PC-9 (cell line): ENCODE data around the gene CHST11. TPM values are rescaled to one million over a fixed set of nuclear protein-coding genes. Genes with fewer than 3 reads are reported as not detected.
"Not testable (repeated sequence)": the region's sequence is repeated elsewhere in the genome, so short reads cannot be mapped to it uniquely, and the experiment has no call there.

Experiments used
- BruUV-seq: library from RNA; stranded (reverse); fragments of 400-500 nt; replicated peaks from 2 replicates; lab custom pipeline; 2021; lab: Mats Ljungman, UMichigan
- CTCF ChIA-PET: fragments of 300-600 bp; sonication (Branson Sonifier 250); formaldehyde crosslinking; loops from one replicate; lab custom pipeline; 2022; ENCODE audit warnings: antibody characterized with exemption; lab: Charles Lee
- POLR2A ChIA-PET: fragments of 300-600 bp; sonication (Branson Sonifier 250); formaldehyde crosslinking; loops from one replicate; lab custom pipeline; 2022; ENCODE audit warnings: antibody characterized with exemption; ENCODE audit not compliant: unreplicated experiment; lab: Charles Lee
- DNase-seq, 2 experiments: peaks; one replicate each; pipeline versions ENCODE4 v3.0.0 to v3.0.0-alpha.2; 2015 to 2022; ENCODE audit warnings: mixed read lengths in 1 of 2
- H2AFZ ChIP-seq: fragments of 200-600 bp; sonication (generic); 2 replicates; pipeline ENCODE4 v1.8.1; 2017; ENCODE audit warnings: antibody characterized with exemption
- H3F3A ChIP-seq: fragments of 200-600 bp; sonication (generic); 2 replicates; pipeline ENCODE4 v1.8.1; 2017; ENCODE audit warnings: antibody characterized with exemption, mild to moderate bottlenecking, low read depth; ENCODE audit not compliant: insufficient read depth
- H3K27ac ChIP-seq: fragments of 200-600 bp; sonication (generic); 2 replicates; pipeline ENCODE4 v1.6.1; 2016; ENCODE audit warnings: mixed run types
- H3K27me3 ChIP-seq: fragments of 200-600 bp; sonication (generic); 2 replicates; pipeline ENCODE4 v1.6.1; 2016; ENCODE audit warnings: low read depth, mixed run types; ENCODE audit not compliant: insufficient read depth
- H3K36me3 ChIP-seq: fragments of 200-600 bp; sonication (generic); 2 replicates; pipeline ENCODE4 v1.6.1; 2016; ENCODE audit warnings: low read depth, mixed run types
- H3K4me1 ChIP-seq: fragments of 200-600 bp; sonication (generic); replicated peaks from 2 replicates; pipeline ENCODE4 v1.6.1; 2016; ENCODE audit warnings: mixed run types; ENCODE audit not compliant: insufficient read depth
- H3K4me2 ChIP-seq: fragments of 200-600 bp; sonication (generic); 2 replicates; pipeline ENCODE4 v1.6.1; 2017; ENCODE audit warnings: mixed run types
- H3K4me3 ChIP-seq: fragments of 200-600 bp; sonication (generic); 2 replicates; pipeline ENCODE4 v1.6.1; 2016; ENCODE audit warnings: mixed run types
- H3K79me2 ChIP-seq: fragments of 200-600 bp; sonication (generic); 2 replicates; pipeline ENCODE4 v1.6.1; 2017; ENCODE audit warnings: low read depth, mixed run types
- H3K9me2 ChIP-seq: fragments of 200-600 bp; sonication (generic); 2 replicates; pipeline ENCODE4 v1.8.1; 2017; ENCODE audit warnings: mild to moderate bottlenecking; ENCODE audit not compliant: insufficient read depth
- H3K9me3 ChIP-seq: fragments of 200-600 bp; sonication (generic); 2 replicates; pipeline ENCODE4 v1.8.1; 2016; ENCODE audit warnings: low read depth; ENCODE audit not compliant: insufficient read depth
- H4K20me1 ChIP-seq: fragments of 200-600 bp; sonication (generic); 2 replicates; pipeline ENCODE4 v1.8.1; 2017; ENCODE audit not compliant: insufficient read depth
- CTCF ChIP-seq: fragments of 200-600 bp; sonication (generic); conservative IDR thresholded peaks from 2 replicates; pipeline ENCODE4 v1.6.1; 2017; ENCODE audit warnings: mixed run types, antibody characterized with exemption, mild to moderate bottlenecking, moderate library complexity
- EZH2 ChIP-seq: fragments of 200-600 bp; sonication (generic); IDR thresholded peaks from 2 replicates; pipeline ENCODE4 v1.8.0; 2017; ENCODE audit warnings: antibody characterized with exemption, low read depth
- intact Hi-C: fragments of 100-400 bp; cut with micrococcal nuclease; formaldehyde crosslinking; loops from one replicate; pipeline ENCODE4 v1.10.0; 2022; ENCODE audit not compliant: unreplicated experiment
- total RNA-seq: library from RNA; stranded (reverse); gene quantifications from 2 replicates; pipeline ENCODE4 v1.2.3, GENCODE V29; 2021

CHST11 gene
- total RNA-seq, 1 experiment from 2014 or later = 39.9 TPM

DNA sequence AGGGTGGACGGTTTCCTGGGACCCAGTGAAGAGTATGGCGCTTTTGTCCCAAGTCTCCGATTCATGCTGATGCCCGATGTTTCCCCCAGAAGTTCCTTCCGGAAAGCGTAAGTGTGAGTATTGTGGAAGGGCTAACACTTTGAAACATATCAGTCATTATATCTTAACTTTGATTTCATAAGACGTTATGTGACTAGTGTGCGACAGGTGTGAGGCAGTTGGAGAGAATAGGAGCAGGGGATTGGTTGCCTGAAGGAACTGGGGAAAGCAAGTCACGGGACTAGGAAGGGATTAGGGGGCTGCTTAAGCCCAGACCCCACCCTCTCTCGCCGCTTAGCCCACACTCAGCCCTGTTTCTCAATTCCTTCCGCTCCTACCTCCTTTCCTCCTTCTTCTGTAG, 154.9 kb downstream of the CHST11 start:
- POLR2A ChIA-PET = no interaction called here
- Histone ChIP-seq H3K4me1 (peaks cover 19% of the 10 kb centered on the region), H3K79me2 (peaks cover 82% of the 10 kb centered on the region), H3K36me3 (peaks cover 9% of the 10 kb centered on the region; the same call in 1 of the 2 replicates), H3K27me3 (no peaks in the 10 kb centered on the region), H3K4me3 (no peak overlapping the region), H3F3A (peaks cover 47% of the 10 kb centered on the region), H3K9me3 (no peaks in the 10 kb centered on the region), H4K20me1 (no peaks in the 10 kb centered on the region), H3K9me2 (no peaks in the 10 kb centered on the region), H2AFZ (no peak overlapping the region), H3K4me2 (no peak overlapping the region), H3K27ac (no peak overlapping the region)
- no TSS peak for BruUV-seq
- DNase-seq = no peak
- intact Hi-C loops = no loop called here
- TF ChIP-seq CTCF (no peak), EZH2 (no peak)
- CTCF ChIA-PET = no interaction called here

DNA sequence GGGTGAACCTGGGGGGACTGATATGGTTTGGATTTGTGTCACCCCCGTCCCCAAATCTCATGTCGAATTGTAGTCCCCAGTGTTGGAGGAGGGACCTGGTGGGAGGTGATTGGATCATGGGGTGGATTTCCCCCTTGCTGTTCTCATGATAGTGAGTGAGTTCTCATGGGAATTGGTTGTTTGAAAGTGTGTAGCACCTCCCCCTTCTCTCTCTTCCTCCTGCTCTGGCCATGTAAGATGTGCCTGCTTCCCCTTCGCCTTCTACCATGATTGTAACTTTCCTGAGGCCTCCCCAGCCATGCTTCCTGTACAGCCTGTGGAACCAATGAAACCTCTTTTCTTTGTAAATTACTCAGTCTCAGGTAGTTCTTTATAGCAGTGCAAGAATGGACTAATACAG, 156.6 kb downstream of the CHST11 start:
- H3K4me3 ChIP-seq, H4K20me1 ChIP-seq, H3K9me3 ChIP-seq, H3K4me2 ChIP-seq, intact Hi-C loops, H3K9me2 ChIP-seq, H3K27me3 ChIP-seq, BruUV-seq, H3K27ac ChIP-seq, DNase-seq, H2AFZ ChIP-seq, POLR2A ChIA-PET, CTCF ChIA-PET: not testable (repeated sequence)
- peaks cover 48% of the 10 kb centered on the region for H3F3A ChIP-seq
- peaks cover 81% of the 10 kb centered on the region for H3K79me2 ChIP-seq
- H3K4me1 ChIP-seq = peaks cover 18% of the 10 kb centered on the region
- H3K36me3 ChIP-seq = peaks cover 12% of the 10 kb centered on the region; the same call in 1 of the 2 replicates

DNA sequence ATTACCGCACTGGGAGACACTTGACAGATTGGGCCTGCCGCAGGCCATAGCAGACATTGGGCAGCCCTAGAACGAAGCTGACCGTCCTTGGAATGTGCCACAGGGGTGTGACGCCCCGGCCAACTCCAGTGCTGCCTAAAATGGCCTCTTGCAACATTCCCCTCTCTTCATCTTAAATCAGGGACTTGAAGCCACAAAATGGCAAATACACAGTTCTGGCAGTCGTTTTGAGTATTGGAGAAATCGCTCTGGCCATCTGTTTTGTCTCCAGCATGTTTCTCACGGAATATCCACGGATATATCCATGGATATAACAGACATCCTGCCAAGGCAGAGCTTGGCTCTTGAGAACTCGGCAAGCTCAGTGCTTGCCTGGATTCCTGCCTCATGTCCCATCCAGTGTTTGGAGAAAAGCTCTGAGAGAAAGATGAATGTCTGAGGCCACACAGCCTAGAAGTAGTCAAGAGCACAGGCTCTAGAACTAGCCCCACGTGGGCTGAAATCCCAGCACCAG, 158.4 kb downstream of the CHST11 start:
- Histone ChIP-seq H3K4me3 (no peak overlapping the region), H3K4me1 (0 out of 2 replicates have a peak, but pooled peaks cover 2% of the 10 kb centered on the region), H3K79me2 (peaks cover 81% of the 10 kb centered on the region), H3K4me2 (no peak overlapping the region), H3K27me3 (no peaks in the 10 kb centered on the region), H3K9me2 (no peaks in the 10 kb centered on the region), H3K36me3 (peaks cover 12% of the 10 kb centered on the region; the same call in 1 of the 2 replicates), H3K9me3 (no peaks in the 10 kb centered on the region), H3F3A (peaks cover 43% of the 10 kb centered on the region; the same call in 1 of the 2 replicates), H3K27ac (no peak overlapping the region), H2AFZ (no peak overlapping the region), H4K20me1 (no peaks in the 10 kb centered on the region; the same call in 1 of the 2 replicates)
- ChIA-PET POLR2A (no interaction called here), CTCF (interaction anchor here (0.5 kb wide), 1 partner anchor 561 kb away, joined by 3 read pairs; no protein-coding TSS in a partner anchor)
- BruUV-seq = no TSS peak
- no peak for TF ChIP-seq EZH2
- TF ChIP-seq CTCF = no peak
- intact Hi-C loops = no loop called here
- DNase-seq = no peak
